Measurements from ENCODE around the gene CST5.
"Not testable (repeated sequence)": the region's sequence is repeated elsewhere in the genome, so short reads cannot be mapped to it uniquely, and the experiment has no call there.

CST5 gene

GRCh38 chr20:23857962-23858595 lies 21.5 kb downstream of the CST5 start:
- TF ChIP-seq, protein P1, sequence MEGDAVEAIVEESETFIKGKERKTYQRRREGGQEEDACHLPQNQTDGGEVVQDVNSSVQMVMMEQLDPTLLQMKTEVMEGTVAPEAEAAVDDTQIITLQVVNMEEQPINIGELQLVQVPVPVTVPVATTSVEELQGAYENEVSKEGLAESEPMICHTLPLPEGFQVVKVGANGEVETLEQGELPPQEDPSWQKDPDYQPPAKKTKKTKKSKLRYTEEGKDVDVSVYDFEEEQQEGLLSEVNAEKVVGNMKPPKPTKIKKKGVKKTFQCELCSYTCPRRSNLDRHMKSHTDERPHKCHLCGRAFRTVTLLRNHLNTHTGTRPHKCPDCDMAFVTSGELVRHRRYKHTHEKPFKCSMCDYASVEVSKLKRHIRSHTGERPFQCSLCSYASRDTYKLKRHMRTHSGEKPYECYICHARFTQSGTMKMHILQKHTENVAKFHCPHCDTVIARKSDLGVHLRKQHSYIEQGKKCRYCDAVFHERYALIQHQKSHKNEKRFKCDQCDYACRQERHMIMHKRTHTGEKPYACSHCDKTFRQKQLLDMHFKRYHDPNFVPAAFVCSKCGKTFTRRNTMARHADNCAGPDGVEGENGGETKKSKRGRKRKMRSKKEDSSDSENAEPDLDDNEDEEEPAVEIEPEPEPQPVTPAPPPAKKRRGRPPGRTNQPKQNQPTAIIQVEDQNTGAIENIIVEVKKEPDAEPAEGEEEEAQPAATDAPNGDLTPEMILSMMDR (IDR thresholded peaks at IDR 0.05; ENCODE audit: low read depth, low read length) = no peak
- in situ Hi-C loops (cut with HindIII; ENCODE audit: low sequenced_read_pairs) = no loop called here
- no peak for DNase-seq (ENCODE audit: low read depth, low spot score)
- no peak overlapping the region for H3K4me3 ChIP-seq (ENCODE audit: low read depth, low read length)

DNA sequence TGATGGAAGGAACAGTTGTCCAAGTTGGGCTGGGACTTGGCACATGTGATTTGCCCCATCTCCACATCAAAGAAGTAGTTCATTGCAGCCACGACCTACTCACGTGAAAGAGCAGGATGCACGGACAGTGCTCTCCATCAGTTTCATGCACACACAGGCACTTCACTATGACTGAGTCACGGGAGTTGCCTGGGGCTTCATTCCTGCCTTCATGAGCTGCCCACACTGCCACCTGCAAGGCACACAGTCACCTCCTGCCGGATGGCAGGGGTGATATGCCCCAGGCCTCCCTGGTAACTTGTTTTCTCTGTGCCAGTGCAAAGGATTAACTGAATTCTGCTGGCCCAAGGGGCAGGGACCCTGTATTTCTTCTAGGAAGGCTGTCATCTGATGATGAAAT lies 22.8 kb downstream of the CST5 start:
- in situ Hi-C loops (cut with HindIII; ENCODE audit: low sequenced_read_pairs) = no loop called here
- DNase-seq (ENCODE audit: low read depth, low spot score) = no peak
- no peak overlapping the region for H3K4me3 ChIP-seq (ENCODE audit: low read depth, low read length)
- TF ChIP-seq, protein P1 (IDR thresholded peaks at IDR 0.05; ENCODE audit: low read depth, low read length) = no peak

- in situ Hi-C loops (cut with HindIII; ENCODE audit: low sequenced_read_pairs) = no loop called here
Measured at GRCh38 chr20:23856226-23856625, 23.3 kb downstream of the CST5 start.

GRCh38 chr20:23841693-23842092 lies 37.9 kb downstream of the CST5 start:
- TF ChIP-seq, protein P1 (IDR thresholded peaks at IDR 0.05; ENCODE audit: low read depth, low read length) = no peak
- H3K4me3 ChIP-seq (ENCODE audit: low read depth, low read length) = no peak overlapping the region
- in situ Hi-C loops (cut with HindIII; ENCODE audit: low sequenced_read_pairs) = no loop called here
- DNase-seq (ENCODE audit: low read depth, low spot score) = no peak

More at GRCh38 chr20:23856226-23856625, 23.3 kb downstream of the CST5 start:
- no peak overlapping the region for H3K4me3 ChIP-seq (ENCODE audit: low read depth, low read length)
- TF ChIP-seq, protein P1 (IDR thresholded peaks at IDR 0.05; ENCODE audit: low read depth, low read length) = no peak
- no peak for DNase-seq (ENCODE audit: low read depth, low spot score)

DNA sequence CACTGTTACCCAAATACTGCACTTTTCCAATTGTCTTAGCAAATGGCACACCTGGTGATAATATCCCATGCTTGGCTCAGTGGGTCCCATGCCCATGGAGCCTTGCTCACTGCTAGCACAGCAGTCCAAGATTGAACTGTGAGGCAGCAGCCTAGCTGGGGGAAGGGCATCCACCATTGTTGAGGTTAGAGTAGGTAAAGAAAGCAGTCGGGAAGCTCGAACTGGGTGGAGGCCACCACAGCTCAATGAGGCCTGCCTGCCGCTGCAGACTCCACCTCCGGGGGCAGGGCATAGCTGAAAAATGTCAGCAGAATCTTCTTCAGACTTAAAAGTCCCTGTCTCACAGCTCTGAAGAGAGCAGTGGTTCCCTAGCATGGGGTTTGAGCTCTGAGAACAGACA lies 43.8 kb downstream of the CST5 start:
- TF ChIP-seq, protein P1 (IDR thresholded peaks at IDR 0.05; ENCODE audit: low read depth, low read length) = no peak
- no peak overlapping the region for H3K4me3 ChIP-seq (ENCODE audit: low read depth, low read length)
- in situ Hi-C loops (cut with HindIII; ENCODE audit: low sequenced_read_pairs) = no loop called here
- no peak for DNase-seq (ENCODE audit: low read depth, low spot score)

DNA sequence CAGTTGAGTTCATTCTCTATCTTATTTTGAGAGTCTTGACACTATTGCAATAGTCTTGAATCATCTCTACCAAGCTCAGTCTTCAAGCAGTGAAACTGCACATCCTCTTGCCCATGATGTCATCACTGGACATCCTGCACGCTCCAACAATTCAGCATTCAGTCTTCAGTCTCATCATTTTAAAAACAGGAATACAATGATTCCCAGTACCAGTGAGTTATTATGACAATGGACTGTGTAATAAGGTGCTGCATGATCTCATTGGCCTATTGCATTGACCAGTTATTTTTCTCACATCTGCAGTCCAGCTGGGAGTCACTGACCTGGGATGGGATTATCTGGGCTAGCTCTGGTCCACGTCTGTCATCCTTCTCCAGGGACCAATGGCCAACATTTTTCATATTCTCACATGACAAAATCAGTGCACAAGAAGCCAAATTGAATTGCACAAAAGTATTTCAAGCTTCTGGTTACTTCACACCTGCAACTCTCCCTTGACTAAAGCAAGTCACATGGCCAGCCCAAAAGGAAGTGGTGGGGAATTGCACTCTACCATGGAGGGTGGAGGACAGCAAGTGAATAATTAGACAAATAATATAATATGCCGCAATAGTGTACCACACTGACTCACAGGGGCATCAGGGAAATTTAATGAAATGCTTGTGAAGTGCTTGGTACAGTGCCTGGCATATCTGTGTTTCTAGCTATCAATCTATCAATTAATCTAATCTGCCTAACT lies 46.6 kb downstream of the CST5 start:
- TF ChIP-seq, protein P1 (IDR thresholded peaks at IDR 0.05; ENCODE audit: low read depth, low read length) = no peak
- in situ Hi-C loops (cut with HindIII; ENCODE audit: low sequenced_read_pairs) = no loop called here
- no peak for DNase-seq (ENCODE audit: low read depth, low spot score)
- H3K4me3 ChIP-seq (ENCODE audit: low read depth, low read length) = no peak overlapping the region

- in situ Hi-C loops (cut with HindIII; ENCODE audit: low sequenced_read_pairs); H3K4me3 ChIP-seq (ENCODE audit: low read depth, low read length): not testable (repeated sequence)
- DNase-seq (ENCODE audit: low read depth, low spot score) = peak; percentile 28
Measured at GRCh38 chr20:23831961-23832360, 47.6 kb downstream of the CST5 start.
